Measurements from ENCODE around the gene MAP2. TPM values are rescaled to one million over a fixed set of nuclear protein-coding genes. Genes with fewer than 3 reads are reported as not detected.

The MAP2 gene
- total RNA-seq, 1 experiment from 2014 or later: 0.23 TPM

DNA sequence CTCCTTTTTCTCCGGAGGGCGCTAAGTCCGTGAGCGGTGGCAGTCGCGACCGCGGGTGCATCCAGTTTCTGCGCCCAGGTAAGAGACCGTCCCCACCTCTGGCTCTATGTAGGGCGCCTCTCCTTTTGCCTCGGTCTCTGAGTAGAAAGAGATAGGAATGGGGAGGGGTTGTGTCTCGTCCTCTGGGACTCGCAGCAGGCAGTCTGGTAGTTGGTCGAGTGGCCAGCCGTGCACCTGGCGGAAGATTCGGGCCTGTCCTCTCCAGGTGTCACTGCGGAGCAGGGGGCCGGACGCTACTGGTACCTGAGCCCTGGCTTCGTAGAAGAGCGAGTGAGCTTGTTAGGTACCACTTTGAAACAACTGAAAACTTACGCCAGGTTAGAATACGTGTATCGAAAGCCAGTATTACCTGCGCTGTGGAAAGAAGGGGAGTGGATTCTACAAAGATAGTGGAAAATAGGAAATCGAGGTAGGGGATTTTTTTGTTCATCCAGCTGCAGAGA, 403 bp downstream of the MAP2 start:
- DNase-seq (ENCODE audit: low read depth): no peak

DNA sequence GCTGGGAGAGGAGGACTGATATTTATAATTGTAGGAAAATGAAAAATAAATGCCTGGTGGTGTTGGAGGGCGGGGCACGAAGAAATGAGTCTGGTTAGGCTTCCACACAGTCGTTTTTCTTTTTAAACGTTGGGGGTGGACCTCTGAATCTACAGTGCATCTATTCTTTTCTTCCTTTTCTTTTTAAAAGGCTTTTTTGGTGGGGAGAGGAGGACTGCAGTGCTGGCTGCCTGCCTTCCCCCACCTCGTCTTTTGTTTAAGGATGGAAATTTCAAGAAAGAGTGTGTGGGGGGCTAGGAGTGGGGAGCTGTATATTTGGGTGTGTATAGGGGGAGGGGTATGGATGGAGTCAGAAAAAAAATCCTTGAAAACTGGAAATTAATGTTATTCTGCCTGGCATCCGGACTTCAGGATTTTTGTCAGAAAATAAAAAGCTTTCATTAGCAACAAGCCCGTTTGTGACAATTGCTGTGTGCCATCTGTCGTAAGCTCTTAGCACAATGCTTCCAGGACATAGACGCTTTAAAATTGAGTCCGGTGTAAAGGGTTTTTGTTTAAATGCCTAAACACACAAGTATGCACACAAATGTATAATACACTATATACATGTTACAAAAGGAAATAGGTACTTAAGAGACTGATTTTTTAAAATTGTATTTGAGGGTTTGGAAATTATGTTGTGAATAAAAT, 1.1 kb downstream of the MAP2 start:
- no peak for DNase-seq (ENCODE audit: low read depth)

DNA sequence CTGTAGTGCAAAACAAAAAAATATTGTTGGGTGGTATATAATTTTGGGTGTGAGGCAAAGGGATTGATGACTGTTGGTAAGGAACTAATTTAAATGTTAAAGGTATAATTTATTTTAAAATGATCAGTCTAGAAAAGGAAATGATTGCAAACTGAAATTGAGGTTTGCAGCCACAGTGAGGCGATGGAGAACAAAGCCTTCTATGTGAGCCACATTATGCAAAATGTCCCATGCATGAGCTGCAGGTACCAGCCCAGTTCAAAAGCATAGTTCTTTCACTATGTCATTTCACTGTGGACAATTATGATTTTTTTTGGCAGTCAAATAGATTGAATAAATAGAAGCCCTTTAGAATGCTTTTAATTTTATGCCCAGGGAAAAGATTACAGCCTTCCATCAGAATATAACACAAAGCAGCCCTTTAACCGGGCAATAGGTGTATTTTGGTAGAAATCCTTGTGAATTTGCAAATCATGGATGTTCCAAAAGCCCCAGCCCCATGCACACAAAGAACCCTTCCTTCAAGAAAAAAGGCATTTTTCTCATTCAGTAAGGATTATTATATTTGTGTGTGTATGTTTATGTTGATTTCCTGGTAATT, 1.7 kb downstream of the MAP2 start:
- peak; percentile 19 for DNase-seq (ENCODE audit: low read depth)

DNA sequence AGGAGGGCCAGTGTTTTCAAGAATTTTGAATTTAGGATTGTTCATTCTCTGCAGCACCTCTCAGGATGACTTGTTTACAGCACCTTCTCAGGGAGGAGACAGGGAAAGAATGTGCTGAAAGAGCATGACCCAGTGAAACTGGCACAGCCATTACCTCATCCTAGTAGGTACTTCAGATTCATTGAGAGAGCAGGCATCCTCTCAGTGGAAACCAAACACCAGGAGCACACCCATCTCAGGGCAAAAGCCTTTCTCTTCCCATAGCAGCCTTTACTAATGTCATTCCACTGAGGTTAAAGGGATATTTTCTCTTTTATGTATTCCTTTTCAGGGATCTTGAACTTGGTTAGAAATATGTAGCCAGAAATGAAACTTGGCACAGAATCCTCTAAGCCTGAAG, 2.6 kb downstream of the MAP2 start:
- no peak for DNase-seq (ENCODE audit: low read depth)

DNA sequence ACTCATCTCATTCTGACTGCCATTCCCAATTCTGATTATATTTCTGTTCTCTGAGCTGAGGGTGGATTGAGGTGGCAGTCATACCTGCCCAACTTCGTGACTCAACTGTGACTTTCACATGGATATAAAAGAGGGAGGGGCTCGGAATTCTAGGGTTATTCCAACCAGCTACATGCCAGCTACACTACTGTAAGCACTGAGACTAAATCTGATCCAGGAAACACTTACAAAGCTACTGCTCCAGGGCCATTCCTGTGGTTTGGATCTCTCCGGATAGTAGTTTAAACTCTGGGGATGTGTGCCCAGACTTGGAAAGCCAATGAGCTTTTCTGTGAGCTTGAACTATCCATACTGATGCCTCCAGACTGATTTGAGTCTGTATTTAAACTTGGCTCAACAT, 7.9 kb downstream of the MAP2 start:
- DNase-seq (ENCODE audit: low read depth): peak; percentile 16

DNA sequence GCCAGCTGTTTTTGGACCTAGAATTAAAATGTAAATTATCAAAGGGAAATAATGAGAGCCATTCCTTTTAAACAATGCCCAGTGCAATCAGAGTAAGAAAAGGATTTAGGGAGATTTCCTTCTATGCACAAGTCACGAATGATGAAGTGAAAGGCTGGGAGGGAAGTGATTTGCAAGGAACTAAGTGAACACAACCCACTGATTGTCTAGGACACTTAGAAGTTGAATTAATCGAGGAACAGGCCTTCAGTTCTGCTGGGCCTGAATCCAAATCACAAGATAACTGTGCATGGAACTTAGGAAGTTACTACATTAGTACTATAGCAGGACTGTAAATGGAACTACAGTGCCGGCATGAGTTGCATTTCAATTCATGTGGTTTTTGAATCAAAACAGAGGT, 17.7 kb downstream of the MAP2 start:
- DNase-seq (ENCODE audit: low read depth): no peak

DNA sequence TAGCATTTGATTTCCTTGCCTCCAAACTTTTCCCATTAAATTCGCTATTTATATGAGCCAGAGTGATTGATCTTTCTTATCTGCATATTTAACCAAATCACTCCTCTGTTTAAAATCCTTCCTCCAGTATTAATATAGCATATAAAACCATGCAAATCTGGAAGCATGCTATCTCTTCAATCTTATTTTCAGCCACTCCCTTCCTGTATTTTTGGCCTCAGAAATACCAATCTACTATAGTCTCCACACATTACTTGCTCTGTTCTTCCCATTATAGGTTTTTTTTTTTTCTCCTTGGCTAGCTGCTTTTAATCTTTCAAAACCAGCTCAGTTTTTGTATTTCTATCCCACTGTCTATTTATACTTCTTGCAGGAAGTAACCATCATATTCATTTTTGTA, 19.1 kb downstream of the MAP2 start:
- no peak for DNase-seq (ENCODE audit: low read depth)

DNA sequence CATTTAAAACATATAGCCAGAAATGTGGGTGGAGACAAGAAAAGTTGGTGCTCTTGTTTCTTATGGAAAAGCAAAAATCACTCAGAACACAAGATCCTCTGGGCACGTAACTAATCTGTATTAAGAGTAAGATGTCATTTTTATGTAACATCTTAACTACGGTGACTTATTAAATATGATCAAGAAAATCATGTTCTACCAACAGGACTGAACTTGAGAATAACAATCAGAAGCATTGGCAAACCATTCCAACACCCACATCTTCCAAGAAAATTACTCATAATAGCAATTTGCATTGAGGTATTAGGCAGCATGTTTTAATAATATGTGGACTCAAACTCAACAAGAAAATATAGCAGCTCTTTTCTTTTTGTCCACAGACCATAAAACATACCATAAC, 21.6 kb downstream of the MAP2 start:
- no peak for DNase-seq (ENCODE audit: low read depth)

DNA sequence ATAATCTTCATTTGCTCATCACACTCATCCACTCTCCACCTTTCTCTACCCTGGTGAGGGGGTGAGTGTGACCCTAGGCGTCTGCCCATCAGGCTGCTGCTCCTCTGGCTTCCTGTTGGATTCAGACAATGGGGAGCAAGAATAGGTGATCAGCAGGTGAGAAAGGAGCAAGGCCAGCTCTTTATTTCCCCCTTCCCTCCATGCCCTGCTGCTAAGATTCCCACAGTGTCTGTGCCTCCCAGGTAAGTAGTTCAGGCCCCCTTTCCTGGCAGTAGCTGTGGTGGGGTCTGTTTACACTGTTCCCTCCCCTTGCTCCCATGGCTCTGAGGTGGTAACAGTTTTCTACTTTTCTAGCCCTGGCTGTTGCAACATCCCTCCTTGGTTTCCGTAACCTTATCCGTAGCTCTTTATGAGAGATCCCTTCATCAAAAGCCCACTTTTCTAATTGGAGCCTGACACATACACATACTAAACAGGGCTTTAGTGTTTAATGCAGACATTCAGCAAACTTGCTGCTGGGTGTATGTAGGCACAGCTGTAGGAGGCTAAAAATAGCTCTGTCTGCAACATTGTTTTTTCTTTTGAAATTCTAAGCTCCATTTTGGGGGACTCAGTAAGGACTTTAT, 27.5 kb downstream of the MAP2 start:
- no peak for DNase-seq (ENCODE audit: low read depth)

DNA sequence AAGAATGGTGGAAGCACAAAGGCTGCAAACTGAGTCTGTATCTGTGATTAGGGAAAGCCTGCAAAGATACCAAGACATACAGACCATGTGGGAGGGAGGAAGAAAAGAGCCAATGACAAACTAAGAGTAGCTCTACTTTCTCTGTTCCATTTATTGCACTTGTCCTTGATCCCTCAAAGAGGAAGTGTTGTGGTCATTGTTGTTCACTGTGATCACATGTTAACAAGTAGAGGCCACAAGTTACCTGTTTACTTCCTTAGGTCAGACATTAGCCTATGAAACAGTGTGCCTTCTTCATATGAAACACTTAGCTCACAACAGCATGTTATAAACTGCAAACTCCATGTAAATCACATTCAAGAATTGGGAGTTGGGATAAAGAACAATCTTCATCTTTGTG, 32.6 kb downstream of the MAP2 start:
- DNase-seq (ENCODE audit: low read depth): no peak

DNA sequence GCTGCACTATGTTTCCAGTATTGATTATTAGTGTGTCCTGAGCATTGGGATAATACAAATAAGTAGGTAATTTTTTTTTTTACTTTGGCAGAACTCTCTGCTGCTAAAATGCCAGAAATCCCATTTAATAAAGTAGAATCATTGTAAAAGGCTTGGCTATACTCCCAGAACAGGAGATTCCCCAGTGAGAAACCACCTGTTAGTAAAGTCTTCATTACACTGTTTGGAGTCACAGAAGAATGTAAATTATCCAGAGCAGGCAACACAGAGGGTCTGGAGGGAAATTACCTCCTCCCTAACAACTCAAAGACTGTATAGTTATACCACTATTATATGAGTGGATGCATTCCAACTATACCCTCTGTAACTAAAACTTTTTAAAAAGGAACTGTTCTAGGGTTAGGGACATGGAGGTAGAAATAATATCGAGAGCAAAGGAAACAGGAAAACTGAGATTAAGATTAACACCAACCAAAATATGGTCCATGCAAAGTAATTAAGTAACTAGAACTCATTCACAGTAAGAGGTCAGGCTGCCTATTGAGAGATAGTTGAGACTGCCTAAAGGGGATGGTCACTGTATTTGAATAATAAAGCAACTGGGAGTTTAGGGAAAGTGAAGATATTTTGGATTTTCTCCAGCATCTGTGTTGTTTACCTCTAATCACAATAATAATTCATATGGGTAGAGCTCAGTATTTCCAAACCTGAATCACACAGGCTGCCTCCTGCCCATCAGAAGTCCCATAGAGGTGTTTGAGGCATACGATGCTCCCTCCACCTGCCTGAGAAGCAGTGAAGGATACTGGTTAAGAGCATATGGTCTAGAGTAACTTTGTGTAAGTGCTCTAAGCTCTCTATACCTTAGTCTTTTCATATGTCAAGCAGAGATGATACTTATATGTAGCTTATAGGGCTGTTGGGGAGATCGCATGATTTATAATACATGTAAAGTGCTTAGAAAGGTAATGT, 34.4 kb downstream of the MAP2 start:
- peak; percentile 14 for DNase-seq (ENCODE audit: low read depth)

DNA sequence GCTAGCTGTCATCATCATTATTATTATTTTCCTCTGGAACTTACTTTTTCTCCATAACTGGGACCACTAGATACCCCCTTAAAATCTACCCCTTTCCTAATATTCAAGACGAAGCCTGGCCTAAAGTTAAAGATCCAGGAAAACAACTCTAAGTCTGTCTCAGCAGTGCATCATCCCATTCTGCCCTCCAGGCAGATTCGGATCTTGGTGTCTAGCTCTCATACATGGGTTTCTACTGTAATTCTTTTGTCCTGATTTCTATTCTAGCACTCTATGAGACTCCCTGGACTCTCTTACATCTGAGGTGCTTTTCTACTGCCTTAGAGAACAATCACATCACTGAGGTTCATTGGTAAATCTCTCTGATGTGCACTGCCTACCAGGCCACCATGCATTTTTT, 35.5 kb downstream of the MAP2 start:
- no peak for DNase-seq (ENCODE audit: low read depth)

DNA sequence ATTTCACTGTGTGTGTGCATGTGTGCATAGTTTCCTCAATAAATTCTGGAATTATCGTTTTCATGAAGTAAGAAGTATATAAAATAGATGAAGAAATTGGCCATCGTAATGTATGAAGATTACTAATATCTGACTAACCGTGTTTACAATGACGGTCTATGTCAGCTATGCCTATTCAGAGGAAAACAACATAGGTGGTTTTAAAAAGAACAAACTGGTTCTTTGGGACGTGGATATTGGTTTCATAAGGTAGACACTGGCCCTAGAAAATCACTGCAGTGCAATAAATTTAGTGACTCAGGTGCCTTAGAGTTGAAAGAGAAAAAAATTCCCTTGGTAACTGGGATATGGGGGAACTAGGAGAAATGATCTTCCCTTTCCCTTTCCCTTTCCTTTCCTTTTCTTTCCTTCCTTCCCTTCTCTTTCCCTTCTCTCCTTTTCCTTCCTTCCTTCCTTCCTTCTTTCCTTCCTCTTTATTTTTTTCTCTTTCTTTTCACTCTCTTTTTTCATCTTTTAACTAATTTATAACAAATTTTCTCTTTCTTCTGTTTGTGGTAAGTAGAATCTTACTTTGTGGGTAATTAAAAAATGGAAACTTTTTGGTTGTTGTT, 36.4 kb downstream of the MAP2 start:
- no peak for DNase-seq (ENCODE audit: low read depth)

DNA sequence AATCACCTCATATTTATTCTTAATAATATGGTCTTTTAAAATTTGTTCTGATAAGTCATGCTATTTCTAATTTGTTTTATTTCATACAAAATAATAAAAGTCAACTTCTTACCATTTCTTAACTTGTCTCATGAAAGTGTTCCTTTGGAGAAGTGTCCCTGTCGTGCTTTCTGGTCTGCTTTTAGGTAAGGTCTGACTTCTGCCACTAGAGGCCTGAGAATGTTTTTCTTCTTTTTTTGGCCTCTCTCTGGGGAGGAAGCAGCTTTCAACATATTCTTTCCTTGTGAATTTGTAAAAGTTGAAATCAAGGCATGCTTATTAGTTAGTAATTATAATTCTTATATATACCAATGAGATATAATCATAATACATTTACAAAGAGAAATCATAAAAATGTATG, 39.4 kb downstream of the MAP2 start:
- no peak for DNase-seq (ENCODE audit: low read depth)

DNA sequence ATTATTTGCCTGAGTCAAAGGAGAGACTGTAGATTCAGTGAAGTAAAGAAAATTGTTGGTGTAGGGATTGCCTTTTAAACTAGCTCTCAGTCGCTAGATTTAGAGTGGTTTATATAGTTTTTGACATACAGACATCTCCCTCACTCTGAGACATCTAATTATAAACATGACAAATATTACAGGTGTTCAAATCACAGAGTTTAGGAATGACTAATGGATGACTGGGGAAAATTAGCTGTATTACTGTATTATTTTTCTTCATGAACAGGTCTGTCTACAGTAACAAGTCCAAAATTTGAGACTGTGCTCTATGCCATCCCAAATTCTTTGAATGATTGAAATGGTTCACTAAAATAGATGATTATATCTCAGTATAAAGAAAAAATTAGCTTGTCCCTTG, 40.0 kb downstream of the MAP2 start:
- DNase-seq (ENCODE audit: low read depth): no peak

DNA sequence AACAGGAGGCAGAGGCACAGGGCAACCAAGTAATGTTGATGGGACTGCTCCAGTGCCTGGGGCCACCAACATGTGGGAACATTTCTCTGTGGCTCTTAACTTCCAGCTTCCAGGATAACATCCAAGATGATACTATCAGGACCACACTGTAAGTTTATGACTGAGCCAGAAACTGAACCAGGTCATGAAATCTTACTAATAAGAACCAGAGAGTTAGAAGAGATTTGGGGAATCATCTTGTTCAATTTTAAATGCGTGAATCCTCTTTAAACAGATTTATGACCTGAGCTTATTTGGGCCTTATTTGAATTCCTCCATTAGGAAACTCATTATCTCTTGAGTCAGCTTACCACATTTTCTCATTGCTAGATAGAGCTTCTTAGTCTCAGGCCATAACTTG, 45.0 kb downstream of the MAP2 start:
- no peak for DNase-seq (ENCODE audit: low read depth)

DNA sequence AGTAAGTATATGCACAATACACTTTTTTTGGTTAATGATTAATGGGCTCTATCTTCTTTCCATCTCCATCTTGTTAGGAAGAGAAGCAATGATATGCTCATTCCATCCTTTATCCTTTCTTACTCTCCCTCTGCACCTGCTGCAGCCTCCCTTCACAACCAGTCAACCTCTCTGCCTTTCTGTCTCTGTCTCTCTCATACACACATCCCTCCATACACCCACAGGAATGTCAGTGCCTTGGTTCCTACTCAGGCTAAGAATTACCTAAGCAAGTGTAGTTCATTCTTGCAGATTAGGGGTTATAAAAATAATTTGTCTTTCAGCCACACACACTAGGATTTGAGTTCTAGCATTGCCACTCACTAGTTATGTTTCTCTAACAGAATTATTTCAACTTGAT, 45.6 kb downstream of the MAP2 start:
- no peak for DNase-seq (ENCODE audit: low read depth)

DNA sequence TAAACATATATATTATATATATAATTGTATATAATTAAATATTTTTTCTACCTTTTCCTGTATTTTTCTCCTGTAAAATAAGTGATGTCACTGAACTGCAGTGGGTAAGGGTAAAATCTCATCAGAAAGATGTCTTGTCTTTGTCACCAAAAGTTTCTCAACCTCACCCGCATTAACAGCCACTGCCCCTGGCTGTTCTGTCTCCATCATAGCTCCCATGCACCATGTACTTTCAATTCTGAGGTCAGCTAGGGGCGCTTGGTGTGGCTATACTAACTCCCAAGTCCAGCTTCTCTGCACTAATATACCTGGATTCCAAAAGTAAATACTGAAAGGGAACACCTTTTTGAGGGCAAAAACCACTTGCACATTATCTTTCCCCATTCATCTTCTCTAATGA, 46.6 kb downstream of the MAP2 start:
- DNase-seq (ENCODE audit: low read depth): no peak

DNA sequence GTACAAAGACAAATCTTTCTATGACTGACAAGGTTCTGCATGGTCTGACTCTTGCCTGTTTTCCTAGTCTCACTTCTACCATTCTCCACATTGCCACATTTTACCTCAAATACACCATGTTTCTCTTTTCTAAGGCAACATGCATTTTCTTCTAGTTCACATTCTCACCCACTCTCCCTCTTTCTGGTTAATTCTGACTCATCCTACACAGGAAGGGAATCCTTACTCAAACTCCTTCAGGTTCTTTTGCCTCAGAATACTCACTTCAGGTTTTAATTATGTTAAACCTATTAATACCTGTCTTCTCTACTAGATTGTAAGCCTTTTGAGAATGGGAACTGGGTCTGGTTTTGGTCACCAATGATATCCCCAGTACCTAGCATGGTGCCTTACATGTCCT, 47.2 kb downstream of the MAP2 start:
- DNase-seq (ENCODE audit: low read depth): peak; percentile 37

DNA sequence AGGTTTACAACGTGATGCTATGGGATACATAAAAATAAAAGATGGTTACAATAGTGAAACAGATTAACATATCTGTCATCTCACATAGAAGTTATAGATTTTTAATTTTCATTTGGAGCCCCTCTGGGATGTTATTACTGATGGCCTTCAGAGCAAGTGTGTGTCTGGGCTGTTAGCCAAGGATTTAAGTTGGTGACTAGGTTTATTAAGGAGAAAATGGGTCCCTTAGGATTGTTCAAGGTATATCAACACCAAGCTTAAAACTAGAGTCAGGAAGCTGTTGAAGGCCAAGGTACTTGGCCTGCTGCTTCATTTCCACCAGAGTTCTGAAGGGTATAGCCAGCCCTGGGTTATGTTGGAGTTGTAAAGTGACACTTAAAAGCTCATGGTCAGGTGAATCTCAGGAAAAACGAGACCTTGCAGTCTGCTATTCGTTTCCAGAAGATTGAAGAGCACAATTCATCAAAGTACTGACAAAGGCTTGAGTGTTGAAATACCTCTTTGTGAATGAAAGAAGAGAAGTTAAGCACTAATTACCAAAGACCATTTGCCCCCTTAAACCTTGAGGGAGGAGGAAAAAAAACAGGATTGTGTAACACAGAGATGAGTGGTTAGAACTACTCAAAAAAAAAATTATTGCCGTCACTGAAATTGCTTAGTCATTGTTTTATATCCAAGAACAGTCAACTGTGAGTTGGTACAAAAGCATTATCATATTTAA, 48.4 kb downstream of the MAP2 start:
- peak; percentile 61 for DNase-seq (ENCODE audit: low read depth)

DNA sequence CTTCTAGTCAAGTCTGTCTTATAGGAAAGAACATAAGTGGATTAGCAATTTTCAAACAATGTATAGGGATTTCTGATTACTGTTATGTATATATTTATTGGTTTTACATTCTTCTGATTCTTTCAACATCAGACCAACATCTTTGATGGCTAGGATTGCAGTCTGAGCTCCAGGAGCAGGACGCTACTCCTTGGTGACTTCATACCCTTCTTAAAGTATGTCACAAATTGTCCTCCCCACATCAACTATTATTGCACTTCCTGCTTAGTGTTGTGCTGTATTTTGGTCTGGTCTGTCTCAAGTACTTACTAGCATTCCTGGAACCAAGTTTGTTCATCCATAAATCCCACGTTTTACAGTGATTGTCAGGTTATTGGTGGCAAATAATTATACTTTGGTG, 49.0 kb downstream of the MAP2 start:
- DNase-seq (ENCODE audit: low read depth): peak; percentile 35

Data from LHCN-M2 (cell line).